AG04449 (cell line): ENCODE results near the gene LHFPL3.

Experiments
- CTCF ChIA-PET: fragments of 350-600 bp; formaldehyde crosslinking; extraction: SDS; loops from one replicate; lab custom pipeline; 2021; ENCODE audit warnings: antibody characterized with exemption; lab: Yijun Ruan, JAX
- POLR2A ChIA-PET: fragments of 400-600, 350-600 bp; formaldehyde crosslinking; extraction: SDS; loops from one replicate; lab custom pipeline; 2020; ENCODE audit warnings: antibody characterized with exemption, inconsistent platforms; lab: Yijun Ruan, JAX
- DNase-seq: peaks from one replicate; pipeline ENCODE4 v3.0.0-alpha.2; 2010; ENCODE audit warnings: low read depth, low spot score
- H3K4me3 ChIP-seq: 2 replicates; pipeline ENCODE4 v1.5.1; 2011; ENCODE audit warnings: low read depth, mild to moderate bottlenecking, control low read depth, low read length
- TF ChIP-seq, protein P1 (sequence below): IDR thresholded peaks from one replicate; pipeline ENCODE4 v1.5.1; 2011; ENCODE audit warnings: mild to moderate bottlenecking, moderate library complexity, low read length, control low read depth, inconsistent platforms; ENCODE audit not compliant: insufficient read depth; ENCODE audit errors: missing control alignments

The LHFPL3 gene

DNA sequence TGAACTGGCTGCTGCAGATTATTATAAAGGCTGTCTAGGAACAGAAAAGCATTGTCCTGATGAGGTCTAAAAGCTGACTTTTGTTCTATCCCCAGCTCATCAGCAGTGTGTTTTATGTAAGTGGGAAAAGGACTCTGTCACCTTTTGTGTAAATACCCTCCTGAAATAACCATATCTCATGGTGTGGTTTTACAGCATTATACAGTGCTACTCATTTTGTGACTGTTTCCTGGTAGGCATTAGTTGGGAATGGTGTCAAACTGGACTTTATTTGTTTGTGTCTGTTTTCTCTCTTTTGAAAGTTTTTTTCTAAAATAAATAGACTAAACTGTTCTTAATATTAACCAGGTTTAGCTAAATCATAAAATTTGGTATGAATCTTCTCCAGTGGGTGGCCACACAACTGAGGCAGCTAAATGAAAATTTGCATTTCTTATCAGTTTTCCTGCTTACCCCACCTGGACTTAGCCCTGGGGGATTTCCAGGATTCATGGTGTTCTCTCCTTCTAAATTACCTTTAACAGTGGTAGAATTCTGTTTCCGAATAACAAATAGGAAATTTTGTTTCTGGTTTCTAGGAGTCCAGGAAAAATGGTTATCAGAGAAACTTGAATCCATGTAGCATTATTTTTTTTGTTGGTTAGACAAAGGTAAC, 140.9 kb downstream of the LHFPL3 start:
- TF ChIP-seq, protein P1, sequence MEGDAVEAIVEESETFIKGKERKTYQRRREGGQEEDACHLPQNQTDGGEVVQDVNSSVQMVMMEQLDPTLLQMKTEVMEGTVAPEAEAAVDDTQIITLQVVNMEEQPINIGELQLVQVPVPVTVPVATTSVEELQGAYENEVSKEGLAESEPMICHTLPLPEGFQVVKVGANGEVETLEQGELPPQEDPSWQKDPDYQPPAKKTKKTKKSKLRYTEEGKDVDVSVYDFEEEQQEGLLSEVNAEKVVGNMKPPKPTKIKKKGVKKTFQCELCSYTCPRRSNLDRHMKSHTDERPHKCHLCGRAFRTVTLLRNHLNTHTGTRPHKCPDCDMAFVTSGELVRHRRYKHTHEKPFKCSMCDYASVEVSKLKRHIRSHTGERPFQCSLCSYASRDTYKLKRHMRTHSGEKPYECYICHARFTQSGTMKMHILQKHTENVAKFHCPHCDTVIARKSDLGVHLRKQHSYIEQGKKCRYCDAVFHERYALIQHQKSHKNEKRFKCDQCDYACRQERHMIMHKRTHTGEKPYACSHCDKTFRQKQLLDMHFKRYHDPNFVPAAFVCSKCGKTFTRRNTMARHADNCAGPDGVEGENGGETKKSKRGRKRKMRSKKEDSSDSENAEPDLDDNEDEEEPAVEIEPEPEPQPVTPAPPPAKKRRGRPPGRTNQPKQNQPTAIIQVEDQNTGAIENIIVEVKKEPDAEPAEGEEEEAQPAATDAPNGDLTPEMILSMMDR = no peak
- ChIA-PET CTCF (no interaction called here), POLR2A (no interaction called here)
- no peak overlapping the region for H3K4me3 ChIP-seq
- no peak for DNase-seq

DNA sequence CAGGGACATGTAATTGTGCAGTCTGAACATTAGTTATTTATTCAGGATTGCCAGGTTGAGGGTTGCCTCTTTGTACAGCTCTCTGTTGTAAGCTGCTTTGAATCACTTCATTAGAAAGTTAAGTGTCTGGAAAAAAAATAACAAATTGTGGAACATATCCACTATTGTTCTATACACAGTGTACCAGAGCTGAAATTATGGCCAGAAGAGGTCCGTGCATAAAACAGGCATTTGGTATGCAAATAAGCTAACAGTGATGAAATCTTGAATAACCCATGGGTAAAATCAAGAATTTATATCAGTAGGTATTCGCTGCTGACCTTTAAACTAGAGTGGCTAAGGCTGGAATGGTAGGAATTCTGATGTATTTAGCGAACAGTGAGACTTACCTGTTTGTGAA, 152.1 kb downstream of the LHFPL3 start:
- no peak for DNase-seq
- no peak overlapping the region for H3K4me3 ChIP-seq
- TF ChIP-seq, protein P1 = no peak
- ChIA-PET POLR2A (no interaction called here), CTCF (no interaction called here)

DNA sequence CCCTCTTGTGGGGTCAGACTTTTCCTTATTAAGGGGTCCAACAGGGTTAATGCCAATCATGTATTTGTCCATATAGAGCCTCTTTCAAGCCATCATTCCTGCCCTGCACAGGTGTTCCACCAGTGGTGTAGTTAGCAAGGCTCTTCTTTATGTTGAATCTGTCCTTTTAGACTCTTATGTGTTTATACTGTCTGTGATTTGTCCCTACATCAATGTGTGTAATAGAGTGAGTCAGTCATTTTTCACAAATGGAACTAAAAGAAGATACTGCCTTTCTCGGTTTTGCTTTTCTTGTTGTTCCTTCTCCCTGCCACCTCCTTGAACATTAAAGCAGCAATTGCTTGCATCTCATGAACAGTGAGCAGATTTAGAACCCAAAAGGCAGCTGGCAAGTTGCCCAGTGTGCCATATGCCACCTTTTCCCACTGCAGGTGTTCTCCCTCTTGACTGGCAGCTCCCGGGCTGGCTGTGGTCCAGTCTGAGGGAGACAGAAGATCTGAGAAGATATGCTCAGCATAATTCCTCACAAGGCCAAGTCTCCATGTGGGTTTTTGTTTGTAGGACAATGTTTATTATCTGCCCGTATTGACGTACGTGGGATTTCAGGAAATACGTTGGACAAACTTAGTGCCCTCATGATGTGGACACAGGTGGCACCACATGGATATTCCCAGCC, 154.1 kb downstream of the LHFPL3 start:
- DNase-seq = no peak
- TF ChIP-seq, protein P1 = no peak
- ChIA-PET CTCF (no interaction called here), POLR2A (no interaction called here)
- no peak overlapping the region for H3K4me3 ChIP-seq

DNA sequence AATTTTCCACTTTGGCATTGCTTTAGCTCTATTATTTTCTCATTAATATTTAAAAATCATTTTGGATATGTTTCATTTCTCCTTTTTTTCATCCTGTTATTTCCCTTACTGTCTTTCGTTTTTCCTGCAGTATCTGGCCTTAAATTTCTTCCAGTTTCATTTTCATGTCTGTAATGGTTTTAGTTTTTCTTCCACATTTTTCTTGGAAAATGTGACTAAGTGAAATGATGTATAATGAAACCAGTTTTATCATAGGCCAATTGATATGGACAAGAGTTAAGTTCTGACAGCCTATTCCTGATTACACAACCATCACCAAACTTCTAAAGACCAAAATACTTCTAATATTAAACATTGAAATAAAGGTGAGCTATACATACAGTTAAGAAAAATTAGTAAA, 158.5 kb downstream of the LHFPL3 start:
- CTCF ChIA-PET = no interaction called here
- no peak for DNase-seq
- TF ChIP-seq, protein P1 = no peak
- POLR2A ChIA-PET = no interaction called here
- H3K4me3 ChIP-seq = no peak overlapping the region

DNA sequence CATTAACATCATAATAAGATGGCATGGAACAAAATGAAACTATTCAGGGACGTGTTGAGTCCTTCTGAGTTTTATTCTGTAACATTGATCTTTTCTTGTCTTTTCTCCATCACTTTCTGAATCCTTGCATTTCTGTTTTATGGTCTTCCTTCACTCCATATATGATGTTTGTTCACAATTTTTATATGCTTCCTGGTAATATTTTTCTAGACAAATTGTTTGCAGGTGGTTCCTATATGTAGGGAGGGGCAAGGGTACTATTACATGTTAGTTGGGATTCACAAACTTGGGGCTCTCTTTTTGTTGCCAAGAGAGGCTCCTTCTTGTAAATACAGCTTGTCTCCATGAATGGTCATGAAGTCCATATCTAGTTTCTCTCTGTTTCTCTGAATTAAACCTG, 159.2 kb downstream of the LHFPL3 start:
- H3K4me3 ChIP-seq = no peak overlapping the region
- ChIA-PET POLR2A (no interaction called here), CTCF (no interaction called here)
- DNase-seq = no peak
- TF ChIP-seq, protein P1 = no peak

DNA sequence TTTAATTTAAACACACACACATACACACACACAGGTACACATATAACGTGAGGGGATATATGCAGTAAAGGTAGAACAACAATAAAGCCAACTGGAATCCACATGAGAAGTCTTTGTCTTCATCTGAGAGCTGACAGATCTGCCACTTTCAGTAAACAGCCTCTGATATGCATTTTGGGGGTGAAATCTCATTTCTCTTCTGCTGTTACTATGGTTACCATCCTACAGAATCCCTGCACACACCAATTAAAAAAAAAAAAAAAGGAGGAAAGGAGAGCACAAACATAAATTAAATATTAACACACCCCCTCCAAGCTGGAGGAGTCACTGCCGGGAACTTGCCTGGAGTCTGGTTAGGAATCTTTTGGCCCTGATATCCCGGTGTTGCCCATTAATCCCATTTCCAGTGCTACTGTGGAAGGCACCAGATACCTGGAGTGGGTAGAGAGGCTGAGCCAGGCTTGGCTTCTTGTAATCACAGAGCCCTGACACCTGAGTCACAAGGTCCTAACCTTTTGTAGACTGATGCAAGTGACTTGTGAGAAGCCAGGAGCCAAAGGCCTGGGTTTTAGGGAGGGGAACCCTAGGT, 169.1 kb downstream of the LHFPL3 start:
- ChIA-PET CTCF (no interaction called here), POLR2A (no interaction called here)
- TF ChIP-seq, protein P1 = no peak
- no peak overlapping the region for H3K4me3 ChIP-seq
- DNase-seq = no peak
